Measurements from ENCODE around the gene ARHGEF28. TPM values are rescaled to one million over a fixed set of nuclear protein-coding genes. Genes with fewer than 3 reads are reported as not detected.
A peak's percentile ranks its signal among the peaks of the same experiment; 100 is the strongest.

ARHGEF28 gene
- total RNA-seq (ENCODE audit: low replicate concordance): 10.1 and 26.2 TPM in 2 replicates

- DNase-seq (ENCODE audit: low read depth): peak; percentile 44
- H3K4me3 ChIP-seq (ENCODE audit: low read depth, low read length): peak within 1 kb of the TSS; percentile 70
- TF ChIP-seq, protein P1, sequence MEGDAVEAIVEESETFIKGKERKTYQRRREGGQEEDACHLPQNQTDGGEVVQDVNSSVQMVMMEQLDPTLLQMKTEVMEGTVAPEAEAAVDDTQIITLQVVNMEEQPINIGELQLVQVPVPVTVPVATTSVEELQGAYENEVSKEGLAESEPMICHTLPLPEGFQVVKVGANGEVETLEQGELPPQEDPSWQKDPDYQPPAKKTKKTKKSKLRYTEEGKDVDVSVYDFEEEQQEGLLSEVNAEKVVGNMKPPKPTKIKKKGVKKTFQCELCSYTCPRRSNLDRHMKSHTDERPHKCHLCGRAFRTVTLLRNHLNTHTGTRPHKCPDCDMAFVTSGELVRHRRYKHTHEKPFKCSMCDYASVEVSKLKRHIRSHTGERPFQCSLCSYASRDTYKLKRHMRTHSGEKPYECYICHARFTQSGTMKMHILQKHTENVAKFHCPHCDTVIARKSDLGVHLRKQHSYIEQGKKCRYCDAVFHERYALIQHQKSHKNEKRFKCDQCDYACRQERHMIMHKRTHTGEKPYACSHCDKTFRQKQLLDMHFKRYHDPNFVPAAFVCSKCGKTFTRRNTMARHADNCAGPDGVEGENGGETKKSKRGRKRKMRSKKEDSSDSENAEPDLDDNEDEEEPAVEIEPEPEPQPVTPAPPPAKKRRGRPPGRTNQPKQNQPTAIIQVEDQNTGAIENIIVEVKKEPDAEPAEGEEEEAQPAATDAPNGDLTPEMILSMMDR (IDR thresholded peaks at IDR 0.05; ENCODE audit: insufficient read depth, low read length): no peak
These were observed at the start of gene ARHGEF28 for GRCh38 chr5:73625944-73626811. TSS of gene ARHGEF28 (plus strand) at chr5:73626196. CDS start at chr5:73684852, 58,656 bp downstream.

DNA sequence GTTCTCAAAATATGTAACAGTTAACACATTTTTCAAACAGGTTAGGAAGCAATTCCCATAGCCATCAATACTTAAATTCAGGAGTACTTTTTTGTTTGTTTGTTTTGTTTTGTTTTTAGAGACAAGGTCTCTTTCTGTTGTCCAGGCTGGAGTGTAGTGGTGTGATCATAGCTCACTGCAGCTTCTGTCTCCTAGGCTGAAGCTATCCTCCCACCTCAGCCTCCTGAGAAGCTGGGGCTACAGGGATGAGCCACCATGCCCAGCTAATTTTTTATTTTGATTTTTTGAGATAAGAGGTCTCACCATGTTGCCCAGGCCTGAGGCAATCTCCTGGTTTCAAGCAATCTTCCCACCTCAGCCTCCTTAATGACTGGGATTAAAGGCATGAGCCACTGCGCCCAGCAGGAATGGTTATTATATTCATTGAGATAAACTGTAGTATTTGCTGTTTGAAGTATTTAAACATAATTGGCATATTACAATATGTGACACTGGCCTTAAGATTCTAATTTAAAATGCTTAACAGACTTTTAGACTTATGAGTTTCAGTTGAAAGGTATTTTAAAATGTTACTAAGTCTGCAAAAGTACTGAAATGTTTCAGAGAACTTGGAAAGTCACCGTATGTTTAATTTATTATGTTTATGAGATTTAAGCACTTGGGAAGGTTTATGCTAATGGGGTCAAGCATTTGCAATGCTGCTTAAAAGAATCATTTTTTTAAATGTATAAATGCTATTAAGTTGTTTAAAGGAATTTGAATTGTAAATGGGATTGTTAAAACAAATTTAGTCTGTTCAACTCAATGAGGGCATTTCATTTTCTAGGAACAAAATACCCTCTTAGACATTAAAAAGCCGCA, 43.5 kb upstream of the ARHGEF28 start:
- TF ChIP-seq, protein P1 (IDR thresholded peaks at IDR 0.05; ENCODE audit: insufficient read depth, low read length): no peak
- no peak for DNase-seq (ENCODE audit: low read depth)
- no peak overlapping the region for H3K4me3 ChIP-seq (ENCODE audit: low read depth, low read length)

DNA sequence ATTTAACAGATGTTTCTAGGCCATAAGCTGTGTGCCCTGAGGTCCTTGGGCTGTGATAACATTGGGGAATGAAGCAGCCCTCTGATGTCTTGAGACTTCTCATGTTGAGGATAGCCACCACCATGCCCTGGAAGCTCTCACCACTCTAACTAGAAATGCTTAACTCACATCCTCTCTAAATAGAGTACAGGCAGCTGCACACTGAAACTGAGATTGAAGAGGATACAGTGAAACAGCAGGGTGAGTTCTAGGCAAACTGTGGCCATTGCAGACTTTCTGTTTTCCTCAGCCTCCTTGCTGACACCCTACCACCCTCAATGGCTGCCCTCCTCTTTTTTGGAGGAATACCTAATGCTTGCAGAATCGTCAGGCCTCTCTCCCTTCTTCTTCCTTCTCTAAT, 38.1 kb upstream of the ARHGEF28 start:
- no peak overlapping the region for H3K4me3 ChIP-seq (ENCODE audit: low read depth, low read length)
- TF ChIP-seq, protein P1 (IDR thresholded peaks at IDR 0.05; ENCODE audit: insufficient read depth, low read length): no peak
- DNase-seq (ENCODE audit: low read depth): no peak

DNA sequence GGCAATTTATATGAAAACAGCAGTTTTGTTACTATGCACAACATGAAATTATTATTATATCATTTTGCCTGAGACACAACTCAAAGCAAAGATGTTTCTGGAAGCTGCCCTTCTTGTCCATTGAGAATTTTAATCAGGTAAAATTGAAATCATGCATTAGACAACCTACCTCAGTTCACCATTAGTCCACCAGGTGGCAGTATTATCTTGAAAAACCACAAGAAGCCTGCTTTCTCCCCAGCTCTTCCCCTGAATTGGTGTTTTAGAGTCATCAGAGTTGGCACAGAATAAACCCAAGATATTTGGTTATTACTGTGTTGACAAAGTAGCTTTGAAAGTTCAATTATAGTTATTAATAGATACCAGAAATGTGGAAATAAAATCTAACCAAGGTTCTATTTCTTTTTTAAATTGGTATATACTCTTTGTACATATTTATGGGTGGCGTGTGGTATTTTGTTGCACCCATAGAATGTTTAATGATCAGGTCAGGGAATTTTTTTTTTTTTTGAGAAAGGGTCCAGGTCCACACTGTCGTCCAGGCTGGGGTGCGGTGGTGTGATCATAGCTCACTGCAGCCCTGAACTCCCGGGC, 34.8 kb upstream of the ARHGEF28 start:
- TF ChIP-seq, protein P1 (IDR thresholded peaks at IDR 0.05; ENCODE audit: insufficient read depth, low read length): peak; percentile 62
- peak; percentile 96 for DNase-seq (ENCODE audit: low read depth)
- no peak overlapping the region for H3K4me3 ChIP-seq (ENCODE audit: low read depth, low read length)

DNA sequence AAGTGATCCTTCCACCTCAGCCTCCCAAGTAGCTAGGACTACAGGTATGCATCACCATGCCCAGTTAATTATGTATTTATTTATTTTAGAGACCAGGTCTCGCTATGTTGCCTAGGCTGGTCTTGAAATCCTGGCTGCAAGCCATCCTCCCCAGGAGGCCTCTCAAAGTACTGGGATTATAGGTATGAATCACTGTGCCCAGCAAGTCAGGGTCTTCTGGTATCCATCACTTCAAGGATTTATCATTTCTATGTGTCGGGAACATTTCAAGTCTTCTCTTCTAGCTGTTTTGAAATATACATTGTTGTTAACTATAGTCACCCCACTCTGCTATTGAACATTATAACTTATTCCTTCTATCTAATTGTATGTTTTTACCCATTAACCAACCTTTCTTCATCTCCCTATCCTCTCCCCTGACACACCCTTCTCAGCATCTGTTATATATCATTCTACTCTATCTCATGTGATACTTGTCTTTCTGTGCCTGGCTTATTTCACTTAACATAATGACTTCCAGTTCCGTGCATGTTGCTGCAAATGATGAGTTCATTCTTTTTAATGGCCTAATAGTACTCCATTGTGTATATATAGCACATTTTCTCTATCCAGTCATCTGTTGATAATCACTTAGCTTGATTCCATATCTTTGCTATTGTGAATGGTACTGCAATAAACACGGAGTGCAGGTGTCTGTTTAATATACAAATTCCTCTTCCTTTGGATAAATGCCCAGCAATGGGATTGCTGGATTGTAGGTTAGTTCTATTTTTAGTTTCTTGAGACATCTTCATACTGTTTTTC, 34.1 kb upstream of the ARHGEF28 start:
- peak; percentile 70 for DNase-seq (ENCODE audit: low read depth)
- H3K4me3 ChIP-seq (ENCODE audit: low read depth, low read length): no peak overlapping the region
- TF ChIP-seq, protein P1 (IDR thresholded peaks at IDR 0.05; ENCODE audit: insufficient read depth, low read length): no peak

DNA sequence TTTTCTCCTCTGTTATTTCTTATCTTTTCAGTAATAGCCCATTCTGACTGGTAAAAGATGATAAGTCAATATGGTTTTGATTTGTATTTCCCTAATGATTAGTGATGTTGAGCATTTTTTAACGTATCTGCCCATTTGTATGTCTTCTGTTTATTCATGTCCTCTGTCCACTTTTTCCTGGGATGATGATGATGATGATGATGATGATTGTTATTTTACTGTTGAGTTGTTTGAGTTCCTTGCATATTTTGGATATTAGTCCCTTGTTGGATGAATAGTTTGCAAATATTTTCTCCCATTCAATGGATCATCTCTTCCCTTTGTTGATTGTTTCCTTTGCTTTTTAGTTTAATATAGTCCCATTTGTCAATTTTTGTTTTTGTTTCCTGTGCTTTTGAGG, 33.4 kb upstream of the ARHGEF28 start:
- TF ChIP-seq, protein P1 (IDR thresholded peaks at IDR 0.05; ENCODE audit: insufficient read depth, low read length): no peak
- peak; percentile 53 for DNase-seq (ENCODE audit: low read depth)
- H3K4me3 ChIP-seq (ENCODE audit: low read depth, low read length): no peak overlapping the region
